Omental fat pad (tissue), 4 donors: Measurements from ENCODE around the gene LHFPL6. TPM values are rescaled to one million over a fixed set of nuclear protein-coding genes. Genes with fewer than 3 reads are reported as not detected.
A peak's percentile ranks its signal among the peaks of the same experiment; 100 is the strongest.

Experiments used
- ATAC-seq: fragments of 150-250 bp; one replicate; pipeline ENCODE4 v1.9.1; 2016; ENCODE audit warnings: mild to moderate bottlenecking, moderate library complexity; ENCODE audit not compliant: low FRiP score
- DNase-seq: peaks from one replicate; pipeline ENCODE4 v3.0.0-alpha.2; 2019; ENCODE audit warnings: low spot score
- CTCF ChIP-seq, 3 donors: fragments of 450-650 bp; IDR thresholded peaks; one replicate each; pipeline ENCODE4 v1.5.1; 2016 to 2017; ENCODE audit warnings: antibody characterized with exemption in 3 of 3, mild to moderate bottlenecking in 3 of 3, moderate library complexity in 2 of 3
- total RNA-seq, 4 donors: library from RNA; depleted of rRNA; stranded (reverse); fragments of >200 nt; gene quantifications; one replicate each; pipeline ENCODE4 v1.1.0, GENCODE V29; 2016

Gene LHFPL6
- total RNA-seq, 4 donors from 2014 or later: 66.1 to 208 (median 109) TPM

- ATAC-seq (no peak), DNase-seq (no peak)
- no peak for TF ChIP-seq CTCF (IDR thresholded peaks at IDR 0.05)
These were observed 77.5 kb downstream of the LHFPL6 start for GRCh38 chr13:39525506-39525905.

- DNase-seq (no peak), ATAC-seq (no peak)
- TF ChIP-seq CTCF (IDR thresholded peaks at IDR 0.05): no peak
These were observed 78.2 kb downstream of the LHFPL6 start for GRCh38 chr13:39524795-39525194.

- DNase-seq (no peak), ATAC-seq (no peak)
- no peak for TF ChIP-seq CTCF (IDR thresholded peaks at IDR 0.05)
These were observed 80.7 kb downstream of the LHFPL6 start for GRCh38 chr13:39522329-39522728.

GRCh38 chr13:39521701-39522100, 81.3 kb downstream of the LHFPL6 start:
- no peak for ATAC-seq
- TF ChIP-seq CTCF (IDR thresholded peaks at IDR 0.05): no peak
- DNase-seq: no peak

GRCh38 chr13:39516096-39516495, 86.9 kb downstream of the LHFPL6 start:
- no peak for TF ChIP-seq CTCF (IDR thresholded peaks at IDR 0.05)
- no peak for DNase-seq
- ATAC-seq: peak; percentile 73

- TF ChIP-seq CTCF (IDR thresholded peaks at IDR 0.05): no peak
- ATAC-seq (no peak), DNase-seq (no peak)
These were observed 87.7 kb downstream of the LHFPL6 start for GRCh38 chr13:39515224-39515714.

- DNase-seq: no peak
- TF ChIP-seq CTCF (IDR thresholded peaks at IDR 0.05): no peak
- no peak for ATAC-seq
These were observed 90.3 kb downstream of the LHFPL6 start for GRCh38 chr13:39512687-39513086.
